ENCODE data around the gene FAM193B.

- TF ChIP-seq CTCF (IDR thresholded peaks at IDR 0.05) (no peak), EZH2 (IDR thresholded peaks at IDR 0.05; ENCODE audit: borderline replicate concordance, insufficient read depth, low read depth, low read length, poor library complexity, severe bottlenecking) (no peak)
Measured at GRCh38 chr5:177475563-177476427, 78.6 kb downstream of the FAM193B start.
